ENCODE results near the gene SLC51B. TPM values are rescaled to one million over a fixed set of nuclear protein-coding genes. Genes with fewer than 3 reads are reported as not detected.
"Not testable (repeated sequence)": the region's sequence is repeated elsewhere in the genome, so short reads cannot be mapped to it uniquely, and the experiment has no call there.

Gene SLC51B
- total RNA-seq, 1 donor from 2014 or later = not detected

- Mint-ChIP-seq H3K4me3 (peak within 1 kb of the TSS; percentile 89), H3K27me3 (ENCODE audit: insufficient read depth) (peaks cover 16% of the 10 kb centered on the region), H3K36me3 (ENCODE audit: low read depth) (peaks cover 14% of the 10 kb centered on the region), H3K9me3 (no peaks in the 10 kb centered on the region), H3K27ac (peak within 1 kb of the TSS; percentile 78), H3K4me1 (ENCODE audit: low read depth) (peaks cover 23% of the 10 kb centered on the region)
- intact Hi-C loops (cut with micrococcal nuclease) = loop anchor here (1.0 to 2.0 kb wide), 3 partner anchors 20 to 104 kb away; partner anchors contain the start of gene PDCD7
- peak; percentile 83 for DNase-seq (ENCODE audit: low spot score)
Measured at GRCh38 chr15:65028921-65029735, 16.1 kb upstream of the SLC51B start, which contains the start of gene MTFMT. TSS of gene MTFMT (minus strand) at chr15:65029639. CDS start at chr15:65029613, 26 bp downstream.

DNA sequence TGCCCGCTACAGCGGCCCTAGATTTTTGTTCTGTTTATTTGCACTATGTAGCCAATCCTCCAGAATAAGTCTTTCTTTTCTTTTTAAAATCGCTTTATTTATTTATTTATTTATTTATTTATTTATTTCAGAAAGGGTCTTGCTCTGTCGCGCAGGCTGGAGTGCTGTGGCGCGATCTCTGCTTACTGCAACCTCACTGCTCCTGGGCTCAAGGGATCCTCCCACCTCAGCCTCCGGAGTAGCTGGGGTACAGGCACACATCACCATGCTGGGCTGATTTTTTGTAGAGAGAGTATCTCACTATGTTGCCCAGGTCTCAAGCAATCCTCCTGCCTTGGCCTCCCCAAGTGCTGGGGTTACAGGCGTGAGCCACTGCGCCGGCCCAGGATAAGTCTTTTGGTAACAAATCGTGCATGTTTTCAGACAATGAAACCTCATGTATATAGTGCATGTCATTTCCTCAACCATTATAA, 15.4 kb upstream of the SLC51B start:
- Mint-ChIP-seq H3K27me3 (ENCODE audit: insufficient read depth) (peaks cover 16% of the 10 kb centered on the region), H3K27ac (peak overlapping the region; percentile 51), H3K36me3 (ENCODE audit: low read depth) (peaks cover 10% of the 10 kb centered on the region), H3K4me3 (peak overlapping the region; percentile 76), H3K9me3 (no peaks in the 10 kb centered on the region), H3K4me1 (ENCODE audit: low read depth) (peaks cover 25% of the 10 kb centered on the region)
- DNase-seq (ENCODE audit: low spot score) = no peak
- intact Hi-C loops (cut with micrococcal nuclease) = loop anchor here (2.0 to 5.0 kb wide), 4 partner anchors 19 to 358 kb away; partner anchors contain the start of genes CLPX and PDCD7

GRCh38 chr15:65032801-65033537, 12.2 kb upstream of the SLC51B start:
- intact Hi-C loops (cut with micrococcal nuclease) = loop anchor here (1.0 to 5.0 kb wide), 6 partner anchors 45 to 354 kb away; partner anchors contain the start of genes CLPX, PARP16 and RNU5A-1
- Mint-ChIP-seq H3K9me3 (no peaks in the 10 kb centered on the region), H3K27me3 (ENCODE audit: insufficient read depth) (peaks cover 16% of the 10 kb centered on the region), H3K27ac (no peak overlapping the region), H3K4me3 (no peak overlapping the region), H3K36me3 (ENCODE audit: low read depth) (no peaks in the 10 kb centered on the region), H3K4me1 (ENCODE audit: low read depth) (peaks cover 20% of the 10 kb centered on the region)
- no peak for DNase-seq (ENCODE audit: low spot score)

DNA sequence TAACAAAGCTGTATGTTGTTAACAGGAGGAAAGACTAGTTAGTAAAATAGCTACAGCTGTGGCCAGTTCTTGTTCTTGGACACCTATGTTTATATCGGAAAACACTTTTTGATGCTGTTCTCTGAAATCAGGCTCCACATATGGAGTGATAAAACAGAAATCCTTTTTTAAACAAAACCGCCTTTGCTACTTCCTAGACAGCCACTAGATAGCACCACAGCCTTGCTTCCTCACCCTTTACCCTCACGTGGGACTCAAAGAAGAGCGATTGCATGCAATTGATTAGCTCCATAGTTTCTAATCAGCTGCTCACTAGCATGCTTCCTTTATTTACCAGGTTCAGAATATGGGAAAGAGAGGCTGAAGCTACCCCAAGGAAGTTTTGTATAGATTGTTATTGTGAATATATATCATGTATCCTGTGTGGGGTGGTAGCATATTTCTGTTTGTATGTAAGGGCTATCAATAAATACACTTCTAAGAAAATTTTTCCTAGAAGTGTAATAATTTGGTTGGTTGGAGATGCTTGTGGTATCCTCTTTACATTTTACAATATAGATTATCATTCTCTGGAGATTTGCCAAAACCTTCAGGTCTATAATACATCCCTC, 11.4 kb upstream of the SLC51B start:
- no peak overlapping the region for H3K27ac Mint-ChIP-seq
- H3K27me3 Mint-ChIP-seq (ENCODE audit: insufficient read depth) = peaks cover 18% of the 10 kb centered on the region
- H3K4me1 Mint-ChIP-seq (ENCODE audit: low read depth) = peaks cover 13% of the 10 kb centered on the region
- H3K9me3 Mint-ChIP-seq = no peaks in the 10 kb centered on the region
- H3K4me3 Mint-ChIP-seq = no peak overlapping the region
- intact Hi-C loops (cut with micrococcal nuclease) = loop anchor here (1.0 to 5.0 kb wide), 6 partner anchors 45 to 354 kb away; partner anchors contain the start of genes CLPX, PARP16 and RNU5A-1
- DNase-seq (ENCODE audit: low spot score) = no peak
- no peaks in the 10 kb centered on the region for H3K36me3 Mint-ChIP-seq (ENCODE audit: low read depth)

- H3K27me3 Mint-ChIP-seq (ENCODE audit: insufficient read depth) = peaks cover 18% of the 10 kb centered on the region
- H3K27ac Mint-ChIP-seq = no peak overlapping the region
- H3K4me1 Mint-ChIP-seq (ENCODE audit: low read depth) = peaks cover 13% of the 10 kb centered on the region
- no peaks in the 10 kb centered on the region for H3K36me3 Mint-ChIP-seq (ENCODE audit: low read depth)
- no peaks in the 10 kb centered on the region for H3K9me3 Mint-ChIP-seq
- H3K4me3 Mint-ChIP-seq = no peak overlapping the region
- DNase-seq (ENCODE audit: low spot score) = no peak
- intact Hi-C loops (cut with micrococcal nuclease) = loop anchor here (5.0 kb wide), 2 partner anchors 153 to 353 kb away; partner anchors contain the start of gene CLPX
Measured at GRCh38 chr15:65034719-65035118, 10.5 kb upstream of the SLC51B start.

GRCh38 chr15:65037309-65037708, 7.9 kb upstream of the SLC51B start:
- H3K36me3 Mint-ChIP-seq (ENCODE audit: low read depth) = no peaks in the 10 kb centered on the region
- intact Hi-C loops (cut with micrococcal nuclease) = no loop called here
- peaks cover 5% of the 10 kb centered on the region for H3K27me3 Mint-ChIP-seq (ENCODE audit: insufficient read depth)
- H3K27ac Mint-ChIP-seq = no peak overlapping the region
- DNase-seq (ENCODE audit: low spot score) = no peak
- peaks cover 13% of the 10 kb centered on the region for H3K4me1 Mint-ChIP-seq (ENCODE audit: low read depth)
- no peaks in the 10 kb centered on the region for H3K9me3 Mint-ChIP-seq
- H3K4me3 Mint-ChIP-seq = no peak overlapping the region

DNA sequence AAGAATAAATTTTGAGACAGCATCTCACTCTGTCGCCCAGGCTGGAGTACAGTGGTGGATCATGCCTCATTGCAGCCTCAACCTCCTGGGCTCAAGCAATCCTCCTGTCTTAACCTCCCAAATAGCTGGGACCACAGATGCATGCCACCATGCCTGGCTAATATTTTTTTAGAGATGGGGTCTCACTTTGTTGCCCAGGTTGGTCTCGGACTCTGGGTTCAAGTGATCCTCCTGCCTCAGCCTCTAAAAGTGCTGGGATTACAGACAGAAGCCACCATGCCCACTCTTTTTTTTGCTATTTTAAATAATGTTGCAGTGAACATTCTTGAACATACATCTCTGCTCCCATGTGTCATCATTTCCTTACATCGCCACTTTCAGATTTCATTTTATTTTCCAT, 6.8 kb upstream of the SLC51B start:
- Mint-ChIP-seq H3K27me3 (ENCODE audit: insufficient read depth) (peaks cover 2% of the 10 kb centered on the region), H3K4me1 (ENCODE audit: low read depth) (peaks cover 9% of the 10 kb centered on the region), H3K4me3 (no peak overlapping the region), H3K27ac (no peak overlapping the region), H3K36me3 (ENCODE audit: low read depth) (no peaks in the 10 kb centered on the region), H3K9me3 (no peaks in the 10 kb centered on the region)
- no peak for DNase-seq (ENCODE audit: low spot score)
- intact Hi-C loops (cut with micrococcal nuclease) = no loop called here

GRCh38 chr15:65038836-65039235, 6.4 kb upstream of the SLC51B start:
- no peak overlapping the region for H3K4me3 Mint-ChIP-seq
- H3K9me3 Mint-ChIP-seq = no peaks in the 10 kb centered on the region

DNA sequence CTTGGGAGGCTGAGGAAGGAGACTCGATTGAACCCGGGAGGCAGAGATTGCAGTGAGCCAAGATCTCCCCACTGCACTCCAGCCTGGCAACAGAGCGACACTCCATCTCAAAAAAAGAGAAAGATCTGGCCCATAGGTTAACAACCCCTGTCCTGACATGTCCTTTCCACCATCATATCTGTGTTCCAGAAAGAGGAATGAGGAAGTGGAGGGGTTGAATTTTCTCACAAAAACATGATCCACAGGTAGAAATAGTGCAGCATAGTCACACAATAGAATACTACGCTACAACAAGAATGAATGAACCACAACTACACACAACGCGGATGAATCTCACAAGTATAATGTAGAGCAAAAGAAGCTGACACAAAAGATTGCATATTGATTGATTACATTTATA, 4.7 kb upstream of the SLC51B start:
- DNase-seq (ENCODE audit: low spot score) = no peak
- peaks cover 2% of the 10 kb centered on the region for H3K27me3 Mint-ChIP-seq (ENCODE audit: insufficient read depth)
- H3K9me3 Mint-ChIP-seq = no peaks in the 10 kb centered on the region
- no peaks in the 10 kb centered on the region for H3K4me1 Mint-ChIP-seq (ENCODE audit: low read depth)
- no peak overlapping the region for H3K4me3 Mint-ChIP-seq
- H3K36me3 Mint-ChIP-seq (ENCODE audit: low read depth) = no peaks in the 10 kb centered on the region
- intact Hi-C loops (cut with micrococcal nuclease) = no loop called here
- H3K27ac Mint-ChIP-seq = no peak overlapping the region

More at GRCh38 chr15:65038836-65039235, 6.4 kb upstream of the SLC51B start:
- DNase-seq (ENCODE audit: low spot score) = no peak
- Mint-ChIP-seq H3K27me3 (ENCODE audit: insufficient read depth) (peaks cover 2% of the 10 kb centered on the region), H3K27ac (no peak overlapping the region), H3K4me1 (ENCODE audit: low read depth) (peaks cover 5% of the 10 kb centered on the region), H3K36me3 (ENCODE audit: low read depth) (no peaks in the 10 kb centered on the region)
- intact Hi-C loops (cut with micrococcal nuclease) = no loop called here

GRCh38 chr15:65041787-65042186, 3.4 kb upstream of the SLC51B start:
- intact Hi-C loops (cut with micrococcal nuclease) = no loop called here
- no peak overlapping the region for H3K4me3 Mint-ChIP-seq

DNA sequence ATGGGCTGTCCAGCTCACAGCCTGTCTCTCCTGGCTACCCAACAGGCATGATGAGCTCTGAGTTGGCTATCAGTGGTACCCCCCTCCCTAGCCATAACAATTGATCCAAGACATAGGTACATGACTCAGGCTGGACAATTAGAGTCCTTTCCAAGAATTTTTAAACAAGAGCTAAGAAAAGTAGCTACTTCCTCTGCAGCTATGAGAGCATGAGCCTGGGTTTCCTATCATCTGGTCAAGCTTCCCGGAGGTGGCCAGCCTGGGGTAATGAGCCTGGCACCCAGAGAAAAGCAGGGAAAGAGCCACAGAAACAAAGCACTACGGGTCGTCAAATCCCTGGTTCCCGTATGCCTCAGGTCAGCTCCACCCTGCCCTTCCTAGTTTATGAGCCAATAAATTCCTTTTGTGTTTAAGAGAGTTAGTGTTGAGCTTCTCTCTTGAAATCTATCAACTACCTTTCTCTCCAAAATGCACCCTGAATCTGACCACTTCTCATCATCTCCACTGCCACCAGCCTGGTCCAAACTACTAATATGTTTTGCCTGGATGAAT, 2.3 kb upstream of the SLC51B start:
- Mint-ChIP-seq H3K36me3 (ENCODE audit: low read depth) (no peaks in the 10 kb centered on the region), H3K27ac (no peak overlapping the region), H3K9me3 (no peaks in the 10 kb centered on the region), H3K27me3 (ENCODE audit: insufficient read depth) (peaks cover 2% of the 10 kb centered on the region), H3K4me3 (no peak overlapping the region), H3K4me1 (ENCODE audit: low read depth) (no peaks in the 10 kb centered on the region)
- intact Hi-C loops (cut with micrococcal nuclease) = no loop called here
- DNase-seq (ENCODE audit: low spot score) = no peak

More at GRCh38 chr15:65041787-65042186, 3.4 kb upstream of the SLC51B start:
- DNase-seq (ENCODE audit: low spot score) = no peak
- no peaks in the 10 kb centered on the region for H3K9me3 Mint-ChIP-seq
- H3K27ac Mint-ChIP-seq = no peak overlapping the region
- H3K4me1 Mint-ChIP-seq (ENCODE audit: low read depth) = no peaks in the 10 kb centered on the region
- H3K36me3 Mint-ChIP-seq (ENCODE audit: low read depth) = no peaks in the 10 kb centered on the region
- H3K27me3 Mint-ChIP-seq (ENCODE audit: insufficient read depth) = peaks cover 2% of the 10 kb centered on the region

DNA sequence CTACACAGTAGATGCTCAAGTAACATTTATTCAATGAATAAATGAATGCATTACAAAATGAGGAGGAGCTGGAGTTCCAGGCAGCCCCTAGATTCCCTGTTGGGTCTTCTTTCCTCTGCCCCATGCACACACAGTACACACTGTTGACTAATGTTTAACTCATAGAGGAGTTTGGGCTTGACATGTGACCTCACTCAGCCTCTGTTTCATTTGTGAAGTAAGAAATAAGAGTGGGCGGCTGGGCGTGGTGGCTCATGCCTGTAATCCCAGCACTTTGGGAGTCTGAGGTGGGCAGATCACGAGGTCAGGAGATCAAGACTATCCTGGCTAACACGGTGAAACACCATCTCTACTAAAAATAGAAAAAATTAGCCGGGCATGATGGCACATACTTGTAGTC, 969 bp upstream of the SLC51B start:
- H3K36me3 Mint-ChIP-seq (ENCODE audit: low read depth); H3K4me3 Mint-ChIP-seq; H3K27me3 Mint-ChIP-seq (ENCODE audit: insufficient read depth); H3K27ac Mint-ChIP-seq; DNase-seq (ENCODE audit: low spot score); H3K4me1 Mint-ChIP-seq (ENCODE audit: low read depth); intact Hi-C loops (cut with micrococcal nuclease); H3K9me3 Mint-ChIP-seq: not testable (repeated sequence)
